Coronary artery (tissue), 2 donors: ENCODE results near the gene CFD.
A peak's percentile ranks its signal among the peaks of the same experiment; 100 is the strongest.

Experiments
- DNase-seq: peaks from one replicate; pipeline ENCODE4 v3.0.0-alpha.2; 2017; ENCODE audit warnings: low spot score
- H3K27ac ChIP-seq, 2 donors: fragments of 200-600 bp; sonication (generic); one replicate each; pipeline ENCODE4 v1.5.1; 2016 to 2019
- H3K4me3 ChIP-seq: fragments of 200-600 bp; sonication (generic); 2 replicates; pipeline ENCODE4 v1.5.1; 2016; ENCODE audit warnings: mild to moderate bottlenecking, moderate library complexity
- CTCF ChIP-seq: fragments of 200-600 bp; sonication (generic); IDR thresholded peaks from one replicate; pipeline ENCODE4 v1.5.1; 2019; ENCODE audit warnings: antibody characterized with exemption

Gene CFD

GRCh38 chr19:858868-859843, at the start of gene CFD:
Gene CFD, plus strand, starts transcription at chr19:859664. Its CDS starts 26 bp downstream, at chr19:859690.
- no peak for TF ChIP-seq CTCF
- peak within 1 kb of the TSS; percentile 55 to 81 for H3K27ac ChIP-seq
- peak within 1 kb of the TSS; percentile 72 for H3K4me3 ChIP-seq
- DNase-seq, result no peak

GRCh38 chr19:810077-810855, 49.2 kb upstream of the CFD start:
- H3K4me3 ChIP-seq, result no peak overlapping the region
- TF ChIP-seq CTCF, result no peak
- no peak overlapping the region for H3K27ac ChIP-seq
- no peak for DNase-seq

- DNase-seq, result no peak
- Histone ChIP-seq H3K4me3 (no peak overlapping the region), H3K27ac (no peak overlapping the region)
- TF ChIP-seq CTCF, result no peak
These were observed 48.5 kb upstream of the CFD start for GRCh38 chr19:810883-811489.

DNA sequence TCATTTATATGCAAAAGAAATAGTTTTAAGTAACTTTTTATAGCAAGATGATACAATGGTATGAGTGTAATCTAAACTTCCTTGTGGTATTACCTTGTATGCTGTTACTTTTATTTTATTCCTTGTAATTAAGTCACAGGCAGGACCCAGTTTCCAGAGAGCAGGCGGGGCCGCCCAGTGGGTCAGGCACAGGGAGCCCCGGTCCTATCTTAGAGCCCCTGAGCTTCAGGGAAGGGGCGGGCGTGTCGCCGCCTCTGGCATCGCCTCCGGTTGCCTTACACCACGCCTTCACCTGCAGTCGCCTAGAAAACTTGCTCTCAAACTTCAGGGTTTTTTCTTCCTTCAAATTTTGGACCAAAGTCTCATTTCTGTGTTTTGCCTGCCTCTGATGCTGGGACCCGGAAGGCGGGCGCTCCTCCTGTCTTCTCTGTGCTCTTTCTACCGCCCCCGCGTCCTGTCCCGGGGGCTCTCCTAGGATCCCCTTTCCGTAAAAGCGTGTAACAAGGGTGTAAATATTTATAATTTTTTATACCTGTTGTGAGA, 47.9 kb upstream of the CFD start:
- Histone ChIP-seq H3K27ac (no peak overlapping the region), H3K4me3 (no peak overlapping the region)
- TF ChIP-seq CTCF, result no peak
- no peak for DNase-seq

DNA sequence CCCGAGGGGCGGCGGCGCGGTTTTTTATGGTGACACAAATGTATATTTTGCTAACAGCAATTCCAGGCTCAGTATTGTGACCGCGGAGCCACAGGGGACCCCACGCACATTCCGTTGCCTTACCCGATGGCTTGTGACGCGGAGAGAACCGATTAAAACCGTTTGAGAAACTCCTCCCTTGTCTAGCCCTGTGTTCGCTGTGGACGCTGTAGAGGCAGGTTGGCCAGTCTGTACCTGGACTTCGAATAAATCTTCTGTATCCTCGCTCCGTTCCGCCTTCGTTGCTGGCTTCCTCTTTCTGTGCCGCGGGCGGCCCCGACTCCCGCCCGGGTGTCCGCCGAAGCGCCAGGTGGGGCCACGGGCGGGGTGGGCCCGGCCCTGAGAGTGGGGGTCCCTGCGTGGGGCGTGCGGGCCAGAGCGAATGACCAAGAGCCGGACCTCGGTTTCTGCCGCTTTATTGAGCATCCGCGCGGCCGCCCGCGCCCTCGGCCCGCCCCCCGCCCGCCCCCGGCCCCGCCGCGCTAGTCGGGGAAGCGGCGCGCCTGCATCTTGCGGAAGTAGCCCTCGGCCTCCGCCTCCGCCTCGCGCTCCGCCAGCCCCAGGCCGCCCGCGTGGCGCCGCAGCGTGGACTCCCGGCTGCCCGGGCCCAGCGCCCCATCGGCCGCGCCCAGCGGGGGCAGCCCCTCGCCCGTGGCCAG, 47.3 kb upstream of the CFD start:
- no peak overlapping the region for H3K4me3 ChIP-seq
- no peak for TF ChIP-seq CTCF
- no peak for DNase-seq
- no peak overlapping the region for H3K27ac ChIP-seq

- no peak overlapping the region for H3K4me3 ChIP-seq
- DNase-seq, result no peak
- H3K27ac ChIP-seq, result no peak overlapping the region
- TF ChIP-seq CTCF, result no peak
These were observed 46.7 kb upstream of the CFD start for GRCh38 chr19:812747-813218.
